ENCODE data around the gene SSBP4. TPM values are rescaled to one million over a fixed set of nuclear protein-coding genes. Genes with fewer than 3 reads are reported as not detected.

The SSBP4 gene
- total RNA-seq, 1 donor from 2014 or later, result 57.7 TPM

DNA sequence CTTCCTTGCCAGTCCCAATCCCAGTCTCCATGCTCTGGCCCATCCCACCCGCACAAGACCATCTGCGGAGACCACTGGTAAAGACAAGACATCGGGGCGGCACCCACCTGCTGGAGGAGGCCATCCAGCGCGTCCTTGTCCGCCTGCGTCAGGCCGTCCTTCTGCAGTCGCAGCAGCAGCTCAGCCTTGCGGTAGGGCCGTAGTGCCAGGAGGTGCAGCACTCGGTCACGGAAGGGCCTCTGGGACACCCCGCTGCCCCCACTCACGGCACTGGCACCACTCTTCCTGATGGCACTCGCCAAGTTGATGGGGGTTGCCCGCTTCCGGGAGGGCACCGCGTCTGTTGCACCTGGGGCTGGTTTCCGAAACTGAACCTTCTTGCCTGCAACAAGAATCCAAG is 42.3 kb downstream of the SSBP4 start:
- H3K4me3 Mint-ChIP-seq (ENCODE audit: low read depth), result no peak overlapping the region
- peaks cover 1% of the 10 kb centered on the region for H3K4me1 Mint-ChIP-seq (ENCODE audit: low read depth)
- no peaks in the 10 kb centered on the region for H3K27me3 Mint-ChIP-seq
- no peak for DNase-seq (ENCODE audit: low spot score, unreplicated experiment)
- TF ChIP-seq, protein P1, sequence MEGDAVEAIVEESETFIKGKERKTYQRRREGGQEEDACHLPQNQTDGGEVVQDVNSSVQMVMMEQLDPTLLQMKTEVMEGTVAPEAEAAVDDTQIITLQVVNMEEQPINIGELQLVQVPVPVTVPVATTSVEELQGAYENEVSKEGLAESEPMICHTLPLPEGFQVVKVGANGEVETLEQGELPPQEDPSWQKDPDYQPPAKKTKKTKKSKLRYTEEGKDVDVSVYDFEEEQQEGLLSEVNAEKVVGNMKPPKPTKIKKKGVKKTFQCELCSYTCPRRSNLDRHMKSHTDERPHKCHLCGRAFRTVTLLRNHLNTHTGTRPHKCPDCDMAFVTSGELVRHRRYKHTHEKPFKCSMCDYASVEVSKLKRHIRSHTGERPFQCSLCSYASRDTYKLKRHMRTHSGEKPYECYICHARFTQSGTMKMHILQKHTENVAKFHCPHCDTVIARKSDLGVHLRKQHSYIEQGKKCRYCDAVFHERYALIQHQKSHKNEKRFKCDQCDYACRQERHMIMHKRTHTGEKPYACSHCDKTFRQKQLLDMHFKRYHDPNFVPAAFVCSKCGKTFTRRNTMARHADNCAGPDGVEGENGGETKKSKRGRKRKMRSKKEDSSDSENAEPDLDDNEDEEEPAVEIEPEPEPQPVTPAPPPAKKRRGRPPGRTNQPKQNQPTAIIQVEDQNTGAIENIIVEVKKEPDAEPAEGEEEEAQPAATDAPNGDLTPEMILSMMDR (IDR thresholded peaks at IDR 0.05; ENCODE audit: unreplicated experiment), result no peak
- peaks cover 16% of the 10 kb centered on the region for H3K36me3 Mint-ChIP-seq (ENCODE audit: insufficient read depth)
- no peaks in the 10 kb centered on the region for H3K9me3 Mint-ChIP-seq (ENCODE audit: low read depth)
- H3K27ac Mint-ChIP-seq, result no peak overlapping the region

DNA sequence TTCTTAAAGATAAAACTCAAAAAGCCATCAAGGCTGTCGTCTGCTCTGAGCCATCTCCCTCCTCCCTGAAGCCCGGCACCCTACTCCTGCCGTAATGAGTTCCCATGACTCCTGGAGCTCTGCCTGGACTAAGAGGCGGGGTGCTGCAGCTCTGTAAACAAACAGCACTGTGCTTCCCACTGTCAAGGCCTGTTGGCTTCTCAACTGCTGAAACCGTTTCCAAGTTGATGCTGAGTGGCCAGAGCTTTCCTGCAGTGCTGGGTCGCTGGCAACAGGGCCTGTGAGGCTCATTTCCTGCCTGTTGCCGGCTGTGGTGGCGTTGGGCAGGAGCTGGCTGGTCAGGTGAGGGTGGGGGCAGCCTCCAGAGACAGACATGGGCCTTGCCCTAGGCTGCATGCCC is 45.4 kb downstream of the SSBP4 start:
- TF ChIP-seq, protein P1 (IDR thresholded peaks at IDR 0.05; ENCODE audit: unreplicated experiment), result no peak
- Mint-ChIP-seq H3K27me3 (no peaks in the 10 kb centered on the region), H3K9me3 (ENCODE audit: low read depth) (no peaks in the 10 kb centered on the region), H3K4me1 (ENCODE audit: low read depth) (peaks cover 13% of the 10 kb centered on the region), H3K36me3 (ENCODE audit: insufficient read depth) (peaks cover 16% of the 10 kb centered on the region), H3K27ac (peak overlapping the region; percentile 33), H3K4me3 (ENCODE audit: low read depth) (no peak overlapping the region)
- DNase-seq (ENCODE audit: low spot score, unreplicated experiment), result no peak

DNA sequence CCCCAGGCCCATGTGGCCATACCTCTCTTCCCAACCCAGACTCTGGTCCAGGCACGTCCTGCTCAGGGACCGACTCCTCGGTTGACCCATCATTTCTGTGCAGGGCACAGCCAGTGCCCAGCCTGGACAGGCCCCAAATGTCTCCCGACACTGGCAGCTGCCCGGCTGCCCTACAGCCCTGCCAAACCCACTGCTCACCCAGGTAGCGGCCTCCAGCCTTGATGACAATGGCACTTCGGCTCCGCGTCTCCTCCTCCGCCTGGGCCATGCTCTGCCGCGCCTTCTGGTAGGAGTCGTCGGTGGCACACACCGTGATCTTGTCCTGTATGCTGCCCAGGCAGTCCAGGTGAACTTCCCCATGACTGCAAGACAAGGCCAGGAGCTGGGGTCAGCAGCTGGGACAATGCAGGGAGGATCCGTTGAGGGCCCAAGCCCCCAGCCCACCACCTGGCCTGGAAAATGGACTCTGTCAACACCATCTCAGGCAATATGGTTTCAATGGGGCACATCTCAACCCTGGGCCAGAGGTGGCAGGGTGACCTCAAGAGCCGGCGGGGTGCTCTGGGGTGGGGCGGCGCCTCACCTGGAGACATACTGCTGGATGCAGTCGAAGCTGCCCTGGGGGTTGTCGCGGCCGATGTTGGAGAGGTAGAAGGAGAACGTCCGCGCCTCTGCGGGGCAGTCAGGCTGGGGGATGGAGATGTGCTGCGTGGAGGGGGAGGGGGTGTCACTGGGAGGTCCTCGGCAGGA is 46.2 kb downstream of the SSBP4 start:
- H3K27ac Mint-ChIP-seq, result peak overlapping the region; percentile 49
- peaks cover 15% of the 10 kb centered on the region for H3K36me3 Mint-ChIP-seq (ENCODE audit: insufficient read depth)
- peaks cover 15% of the 10 kb centered on the region for H3K4me1 Mint-ChIP-seq (ENCODE audit: low read depth)
- H3K27me3 Mint-ChIP-seq, result no peaks in the 10 kb centered on the region
- no peaks in the 10 kb centered on the region for H3K9me3 Mint-ChIP-seq (ENCODE audit: low read depth)
- TF ChIP-seq, protein P1 (IDR thresholded peaks at IDR 0.05; ENCODE audit: unreplicated experiment), result no peak
- DNase-seq (ENCODE audit: low spot score, unreplicated experiment), result no peak
- H3K4me3 Mint-ChIP-seq (ENCODE audit: low read depth), result no peak overlapping the region

DNA sequence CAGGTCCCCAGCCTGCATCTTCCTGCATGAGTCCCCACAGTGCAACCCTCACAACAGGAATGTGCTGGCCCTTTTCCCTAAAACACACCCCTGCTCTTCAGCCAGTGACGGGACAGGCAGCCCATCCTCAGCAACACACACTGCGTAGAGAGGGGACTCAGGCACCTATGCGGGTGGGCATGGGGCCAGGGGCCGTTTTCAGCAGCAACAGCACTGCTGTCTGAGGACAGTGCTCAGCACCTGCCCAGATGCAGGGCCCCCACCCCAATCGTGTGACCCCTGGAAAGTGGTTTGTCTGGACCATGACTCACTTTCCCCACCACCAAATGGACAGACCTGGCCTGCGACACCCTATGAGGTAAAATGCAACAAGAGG is 46.8 kb downstream of the SSBP4 start:
- TF ChIP-seq, protein P1 (IDR thresholded peaks at IDR 0.05; ENCODE audit: unreplicated experiment), result no peak
- Mint-ChIP-seq H3K9me3 (ENCODE audit: low read depth) (no peaks in the 10 kb centered on the region), H3K36me3 (ENCODE audit: insufficient read depth) (peaks cover 13% of the 10 kb centered on the region), H3K4me3 (ENCODE audit: low read depth) (no peak overlapping the region), H3K27me3 (no peaks in the 10 kb centered on the region), H3K4me1 (ENCODE audit: low read depth) (peaks cover 15% of the 10 kb centered on the region), H3K27ac (no peak overlapping the region)
- no peak for DNase-seq (ENCODE audit: low spot score, unreplicated experiment)

DNA sequence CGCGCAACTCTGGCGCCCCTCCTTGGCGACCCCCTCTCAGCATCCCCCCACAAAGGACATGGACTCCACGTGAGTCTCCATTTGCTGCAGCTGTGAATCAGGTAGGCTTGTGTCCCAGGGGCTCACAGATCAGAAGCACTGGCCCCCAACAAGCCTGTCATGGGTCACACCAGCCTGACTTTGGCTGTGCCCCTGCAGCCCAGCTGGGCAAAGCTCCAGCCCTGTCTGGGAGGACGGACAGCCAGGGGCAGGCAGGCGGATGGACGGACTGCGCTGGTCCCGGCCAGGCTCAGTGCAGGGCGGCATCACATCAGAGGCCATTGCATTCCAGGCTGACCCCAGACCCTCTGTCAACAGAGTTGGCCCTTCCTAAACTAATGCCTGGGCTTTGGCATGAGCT is 47.2 kb downstream of the SSBP4 start:
- Mint-ChIP-seq H3K27me3 (no peaks in the 10 kb centered on the region), H3K4me3 (ENCODE audit: low read depth) (no peak overlapping the region), H3K36me3 (ENCODE audit: insufficient read depth) (peaks cover 13% of the 10 kb centered on the region), H3K27ac (no peak overlapping the region), H3K9me3 (ENCODE audit: low read depth) (no peaks in the 10 kb centered on the region), H3K4me1 (ENCODE audit: low read depth) (peaks cover 15% of the 10 kb centered on the region)
- DNase-seq (ENCODE audit: low spot score, unreplicated experiment), result no peak
- TF ChIP-seq, protein P1 (IDR thresholded peaks at IDR 0.05; ENCODE audit: unreplicated experiment), result no peak
